SK-MEL-5 (cell line): Measurements from ENCODE around the gene CNEP1R1. TPM values are rescaled to one million over a fixed set of nuclear protein-coding genes. Genes with fewer than 3 reads are reported as not detected.

Experiments
- DNase-seq: peaks from one replicate; pipeline ENCODE4 v3.0.0-alpha.2; 2016; ENCODE audit warnings: low read depth, low spot score
- in situ Hi-C: cut with HindIII; loops from 2 replicates; pipeline ENCODE4 v1.10.0; 2016; ENCODE audit warnings: low sequenced_read_pairs, high pct_unique_total_duplicates, low pct_unique_long_range_greater_than_20kb
- polyA plus RNA-seq, 2 experiments: library from polyadenylated mRNA; depleted of rRNA; stranded (reverse); fragments of >200 nt; gene quantifications; 2 replicates each; pipeline ENCODE4 v1.2.3, GENCODE V29; 2015
- total RNA-seq: library from RNA; depleted of rRNA; stranded (reverse); fragments of >200 nt; shearing (Covaris generic); gene quantifications from 2 replicates; pipeline ENCODE4 v1.2.3, GENCODE V29; 2014; rRNA removed

CNEP1R1 gene
- total RNA-seq: 21.8 and 25.2 TPM in 2 replicates
- 17.4 and 19.4 TPM in 2 replicates for polyA plus RNA-seq (2015; cell fraction: cytosol; rRNA removed)
- 37.4 and 41.6 TPM in 2 replicates for polyA plus RNA-seq (2015; cell fraction: nucleus; rRNA removed)

DNA sequence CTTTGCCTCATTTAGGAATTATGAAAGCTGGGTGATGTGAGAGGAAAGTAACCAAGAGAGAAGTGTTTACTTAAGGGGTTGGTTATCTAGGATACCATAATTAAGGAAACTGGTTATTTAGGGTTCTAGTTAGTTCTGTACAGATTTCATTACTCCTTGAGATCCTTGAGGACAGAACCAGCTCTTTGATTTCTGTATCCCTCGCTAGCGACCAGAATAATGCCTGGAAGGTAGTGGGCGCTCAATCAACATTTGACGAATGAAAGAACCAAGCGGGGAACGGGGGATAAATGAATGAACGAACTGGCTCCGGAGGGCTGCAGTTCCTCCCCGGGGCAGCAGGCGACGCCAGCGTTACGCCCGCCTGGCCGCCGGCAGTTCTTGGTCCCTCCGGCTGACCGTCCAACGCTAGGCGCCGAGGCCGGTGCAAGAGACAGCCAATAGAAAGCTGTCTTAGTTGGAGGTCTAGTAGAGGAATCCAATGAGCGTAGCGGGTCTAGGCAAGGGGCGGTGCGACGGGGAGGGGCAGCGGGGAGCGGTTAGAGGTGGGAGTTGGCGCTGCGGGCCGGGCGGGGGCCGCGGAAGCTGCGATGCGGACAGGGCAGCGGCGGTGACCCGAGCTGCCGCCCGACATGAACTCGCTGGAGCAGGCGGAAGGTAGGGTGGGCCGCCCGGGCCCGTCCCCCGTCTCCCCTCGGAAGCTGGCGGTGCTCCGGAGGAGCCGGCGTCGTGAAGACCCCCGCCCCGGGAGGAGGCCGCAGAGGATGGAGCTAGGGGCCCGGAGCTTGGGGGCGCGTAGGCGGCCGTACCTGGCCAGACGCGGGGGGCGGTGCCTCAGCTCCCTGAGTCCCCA, at the start of gene CNEP1R1:
Gene CNEP1R1 (plus strand): TSS at position 542 of the 853 bp plus-strand sequence. CDS start 91 bp downstream, at position 633.
- in situ Hi-C loops: no loop called here

DNA sequence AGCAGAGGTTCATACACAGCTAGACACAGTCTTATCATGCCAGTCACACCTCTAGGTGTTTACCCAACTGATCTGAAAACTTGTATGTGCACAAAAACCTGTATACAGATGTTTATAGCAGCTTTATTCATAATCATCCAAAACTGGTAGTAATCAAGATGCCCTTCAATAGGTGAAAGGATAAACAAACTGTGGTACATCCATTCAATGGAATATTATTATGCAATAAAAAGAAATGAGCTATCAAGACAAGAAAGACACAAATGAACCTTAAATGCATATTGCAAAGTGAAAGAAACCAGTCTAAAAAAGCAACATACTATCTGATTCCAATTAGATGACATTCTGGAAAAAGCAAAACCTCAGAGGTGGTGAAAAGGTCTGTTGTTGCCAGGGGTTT, 47.6 kb upstream of the CNEP1R1 start:
- no peak for DNase-seq
- in situ Hi-C loops: no loop called here

More for the DNA sequence above, at the start of gene CNEP1R1:
- DNase-seq: peak; percentile 96

GRCh38 chr16:49978569-49979326, 46.3 kb upstream of the CNEP1R1 start:
- no peak for DNase-seq
- in situ Hi-C loops: no loop called here

GRCh38 chr16:49980166-49980565, 44.9 kb upstream of the CNEP1R1 start:
- DNase-seq: no peak
- in situ Hi-C loops: no loop called here

- in situ Hi-C loops: no loop called here
- DNase-seq: no peak
Observed at GRCh38 chr16:49986351-49987124, 38.5 kb upstream of the CNEP1R1 start.

GRCh38 chr16:49987381-49987780, 37.6 kb upstream of the CNEP1R1 start:
- no peak for DNase-seq
- in situ Hi-C loops: no loop called here

GRCh38 chr16:49992825-49993224, 32.2 kb upstream of the CNEP1R1 start:
- DNase-seq: no peak
- in situ Hi-C loops: no loop called here

DNA sequence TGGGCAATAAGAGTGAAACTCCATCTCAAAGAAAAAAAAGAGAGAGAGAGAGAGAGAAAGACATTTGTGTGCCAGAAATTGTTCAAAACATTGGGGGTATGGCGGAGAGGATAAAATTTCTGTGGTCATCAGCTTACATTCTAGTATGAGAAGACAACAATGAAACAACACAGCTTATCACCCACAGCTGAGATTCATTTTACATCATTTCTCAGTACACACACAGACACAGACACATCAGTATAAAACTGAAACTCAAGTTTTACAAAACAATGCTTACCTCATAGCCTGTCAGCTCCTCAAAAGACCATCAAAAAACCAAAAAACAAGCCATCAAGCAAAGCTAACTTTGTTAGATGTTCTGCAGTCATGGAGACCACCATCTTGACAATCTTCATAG, 31.4 kb upstream of the CNEP1R1 start:
- in situ Hi-C loops: no loop called here
- no peak for DNase-seq

- DNase-seq: no peak
- in situ Hi-C loops: no loop called here
Observed at GRCh38 chr16:49994006-49994405, 31.0 kb upstream of the CNEP1R1 start.

DNA sequence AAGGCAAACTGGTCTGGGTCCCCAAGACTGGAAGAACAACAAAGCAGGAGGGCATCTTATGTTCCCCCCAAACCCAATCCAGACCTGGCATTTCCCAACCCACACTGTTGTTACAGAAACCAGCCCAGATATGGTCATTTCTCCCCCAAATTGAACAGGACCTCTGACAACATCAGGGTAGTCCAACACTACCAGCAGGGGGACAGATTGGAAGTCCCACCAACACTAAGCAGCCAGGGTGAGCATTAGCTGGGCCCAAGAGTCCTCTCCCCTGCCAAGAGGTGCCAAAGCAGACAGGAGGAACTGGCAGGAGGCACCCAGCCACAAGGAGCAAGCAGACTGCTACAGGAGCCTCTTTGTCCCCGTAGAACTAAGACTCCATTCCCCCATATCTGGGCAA, 29.3 kb upstream of the CNEP1R1 start:
- no peak for DNase-seq
- in situ Hi-C loops: no loop called here

GRCh38 chr16:49997721-49998251, 27.2 kb upstream of the CNEP1R1 start:
- in situ Hi-C loops: no loop called here
- no peak for DNase-seq

DNA sequence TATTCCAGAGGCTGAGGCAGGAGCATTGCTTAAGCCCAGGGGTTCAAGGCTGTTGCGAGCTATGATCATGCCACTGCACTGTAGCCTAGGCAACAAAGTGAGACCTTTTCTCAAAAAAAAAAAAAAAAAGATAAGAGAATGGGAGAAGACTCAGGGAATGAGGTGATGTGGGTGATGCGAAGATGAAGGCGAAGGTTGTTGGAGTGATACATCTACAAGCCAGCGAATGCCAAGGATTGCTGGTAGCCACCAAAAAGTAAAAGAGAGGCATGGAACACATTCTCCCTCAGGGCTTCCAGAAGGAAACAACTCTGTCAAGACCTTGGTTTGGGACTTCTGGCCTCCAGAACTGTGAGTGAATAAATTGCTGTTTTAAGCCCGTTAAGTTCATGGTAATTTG, 26.0 kb upstream of the CNEP1R1 start:
- no peak for DNase-seq
- in situ Hi-C loops: no loop called here

DNA sequence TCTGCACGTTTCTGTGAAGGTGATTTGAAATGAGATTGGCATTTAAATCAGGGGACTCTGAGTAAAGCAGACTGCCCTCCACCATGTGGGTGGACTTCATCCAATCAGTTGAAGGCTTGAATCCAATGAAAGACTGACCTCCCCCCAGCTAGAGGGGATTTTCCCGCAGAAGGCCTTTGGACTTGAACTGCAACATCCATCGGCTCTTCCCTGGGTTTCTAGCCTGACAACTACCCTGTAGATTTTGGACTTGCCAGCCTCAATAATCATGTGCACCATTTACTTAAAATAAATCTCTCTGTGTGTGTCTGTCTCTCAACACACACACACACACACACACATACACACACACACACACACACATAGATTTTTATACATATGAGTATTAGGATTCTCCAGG, 23.9 kb upstream of the CNEP1R1 start:
- no peak for DNase-seq
- in situ Hi-C loops: no loop called here

GRCh38 chr16:50002190-50002589, 22.8 kb upstream of the CNEP1R1 start:
- in situ Hi-C loops: no loop called here
- no peak for DNase-seq

DNA sequence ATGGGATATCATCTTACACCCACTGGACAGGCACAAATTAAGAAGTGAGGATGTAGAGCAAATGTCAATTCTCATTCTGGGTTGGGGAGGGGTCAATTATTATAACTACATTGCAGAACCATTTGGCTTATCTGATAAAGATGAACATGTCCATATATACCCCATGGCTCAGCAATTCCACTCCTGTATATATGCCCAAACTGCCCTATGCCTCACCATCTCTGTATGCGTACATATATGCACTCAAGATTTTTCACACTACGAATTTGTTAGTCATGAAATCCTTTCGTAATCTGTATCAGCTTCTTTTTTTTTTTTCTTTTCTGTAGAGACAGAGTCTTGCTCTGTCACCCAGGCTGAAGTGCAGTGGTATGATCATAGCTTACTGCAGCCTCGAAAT, 20.8 kb upstream of the CNEP1R1 start:
- no peak for DNase-seq
- in situ Hi-C loops: no loop called here

DNA sequence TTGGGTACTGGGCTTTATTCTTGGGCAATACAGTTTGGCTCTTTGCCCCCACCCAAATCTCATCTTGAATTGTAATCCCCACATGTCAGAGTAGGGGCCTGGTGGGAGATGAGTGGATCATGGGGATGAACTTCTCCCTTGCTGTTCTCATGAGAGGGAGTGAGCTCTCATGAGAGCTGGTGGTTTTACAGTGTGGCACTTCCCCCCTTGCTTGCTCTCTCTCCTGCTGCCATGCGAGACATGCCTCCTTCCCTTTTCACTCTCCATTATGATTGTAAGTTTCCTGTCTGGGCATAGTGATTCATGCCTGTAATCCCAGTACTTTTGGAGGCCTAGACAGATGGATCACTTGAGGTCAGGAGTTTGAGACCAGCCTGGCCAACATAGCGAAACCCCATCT, 18.1 kb upstream of the CNEP1R1 start:
- no peak for DNase-seq
- in situ Hi-C loops: no loop called here

- DNase-seq: no peak
- in situ Hi-C loops: no loop called here
Observed at GRCh38 chr16:50007744-50008143, 17.3 kb upstream of the CNEP1R1 start.

- in situ Hi-C loops: no loop called here
- DNase-seq: no peak
Observed at GRCh38 chr16:50010212-50010611, 14.8 kb upstream of the CNEP1R1 start.
